ENCODE data around the gene RIN2.

RIN2 gene

DNA sequence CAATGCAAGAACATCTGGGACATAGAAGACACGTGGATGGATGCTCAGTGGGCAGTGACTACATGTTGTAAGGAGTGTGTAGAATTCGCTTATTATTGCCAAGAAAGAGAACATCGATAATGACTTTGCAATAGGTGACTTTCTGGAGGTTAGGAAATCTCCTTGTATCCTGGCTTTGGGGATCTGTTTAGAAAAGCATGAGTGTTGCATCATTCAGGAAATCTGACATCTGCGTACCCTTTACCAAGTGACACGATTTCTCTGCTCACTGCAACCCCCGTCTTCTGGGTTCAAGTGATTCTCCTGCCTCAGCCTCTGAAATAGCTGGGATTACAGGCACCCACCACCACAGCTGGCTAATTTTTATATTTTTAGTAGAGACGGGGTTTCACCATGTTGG is 23.2 kb downstream of the RIN2 start:
- no peak for TF ChIP-seq CTCF (conservative IDR thresholded peaks at IDR 0.05)
- no peak for TF ChIP-seq ZFX (IDR thresholded peaks at IDR 0.05)
- no peak overlapping the region for H3K27ac ChIP-seq

GRCh38 chr20:19782669-19783068 is 24.6 kb downstream of the RIN2 start:
- H3K27ac ChIP-seq, result no peak overlapping the region
- no peak for TF ChIP-seq ZFX (IDR thresholded peaks at IDR 0.05)
- TF ChIP-seq CTCF (conservative IDR thresholded peaks at IDR 0.05), result no peak

- TF ChIP-seq ZFX (IDR thresholded peaks at IDR 0.05) (no peak), CTCF (conservative IDR thresholded peaks at IDR 0.05) (no peak)
- H3K27ac ChIP-seq, result peak overlapping the region; percentile 13; the same call in 1 of the 2 replicates
Observed at GRCh38 chr20:19783966-19784401, 25.9 kb downstream of the RIN2 start.

DNA sequence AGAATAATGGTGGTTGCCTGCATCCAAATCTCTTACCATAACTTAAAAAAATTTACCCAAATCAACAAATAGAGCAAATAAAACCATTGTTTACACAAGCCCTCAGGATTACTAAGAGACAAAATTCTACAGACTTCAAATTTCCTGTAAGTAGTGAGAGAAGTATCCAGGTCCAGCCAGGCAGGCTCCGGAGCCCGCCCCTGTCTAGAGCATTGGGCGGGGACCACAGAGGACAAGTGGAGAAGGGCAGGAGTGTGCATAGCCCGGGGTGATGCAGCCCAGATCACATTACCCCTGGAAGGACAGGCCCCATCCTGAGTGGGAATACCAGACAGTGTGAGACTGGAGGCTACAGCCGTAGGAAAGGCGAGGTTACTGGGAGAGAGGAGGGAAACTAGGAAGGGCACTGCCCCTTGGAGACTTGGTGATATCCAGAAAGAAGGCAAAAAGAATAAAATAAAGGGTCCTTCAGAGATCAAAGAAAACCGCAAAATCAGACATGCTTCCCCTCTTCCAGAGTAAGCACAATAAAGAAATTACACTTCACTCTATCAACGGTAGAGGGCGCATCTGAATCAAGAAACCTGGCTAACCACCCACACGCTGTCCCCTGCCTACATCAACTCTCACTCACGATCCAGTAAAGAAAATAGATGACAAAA is 26.6 kb downstream of the RIN2 start:
- H3K27ac ChIP-seq, result peak overlapping the region; percentile 52
- no peak for TF ChIP-seq ZFX (IDR thresholded peaks at IDR 0.05)
- peak; percentile 82 for TF ChIP-seq CTCF (conservative IDR thresholded peaks at IDR 0.05)

DNA sequence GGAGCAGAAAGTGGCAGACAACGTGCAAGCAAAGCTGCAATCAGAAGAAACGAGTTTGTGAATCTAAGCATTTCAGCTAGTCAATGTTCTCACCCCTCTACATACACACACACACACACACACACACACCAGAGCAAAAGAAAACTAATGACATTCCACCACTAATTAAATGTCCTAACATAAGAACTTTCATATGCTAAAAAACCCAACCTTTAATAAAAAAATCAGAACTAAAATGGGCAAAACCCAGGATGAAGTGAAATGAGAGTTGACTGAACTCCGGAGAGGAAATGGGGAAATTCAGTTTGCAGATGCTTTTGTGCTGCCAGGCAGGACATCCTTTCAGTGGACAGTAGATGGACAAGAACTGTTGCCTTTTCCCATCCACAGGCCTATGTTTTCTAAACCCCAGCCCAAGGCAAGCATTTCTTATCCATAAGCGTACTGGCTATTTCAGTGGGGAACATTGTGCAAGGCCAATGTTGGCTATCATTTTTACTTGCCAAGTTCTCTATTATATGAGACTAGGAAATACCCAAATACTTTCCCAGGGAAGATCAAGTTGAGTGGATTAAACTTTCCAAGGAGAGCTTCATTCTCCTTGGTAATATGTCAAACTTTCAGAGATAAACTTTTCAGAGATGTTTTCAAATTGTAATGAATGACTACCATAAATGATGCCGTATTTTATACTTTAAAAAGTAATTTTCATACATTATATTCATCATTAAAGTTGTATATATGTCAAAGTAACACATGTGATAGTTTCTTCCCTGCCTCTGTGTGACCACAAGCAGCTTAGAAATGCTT is 27.3 kb downstream of the RIN2 start:
- TF ChIP-seq ZFX (IDR thresholded peaks at IDR 0.05) (no peak), CTCF (conservative IDR thresholded peaks at IDR 0.05) (peak; percentile 51)
- H3K27ac ChIP-seq, result no peak overlapping the region

- no peak for TF ChIP-seq CTCF (conservative IDR thresholded peaks at IDR 0.05)
- TF ChIP-seq ZFX (IDR thresholded peaks at IDR 0.05), result no peak
- H3K27ac ChIP-seq, result no peak overlapping the region
Observed at GRCh38 chr20:19785983-19786285, 27.9 kb downstream of the RIN2 start.

GRCh38 chr20:19786311-19786710 is 28.3 kb downstream of the RIN2 start:
- TF ChIP-seq CTCF (conservative IDR thresholded peaks at IDR 0.05), result no peak
- TF ChIP-seq ZFX (IDR thresholded peaks at IDR 0.05), result no peak
- H3K27ac ChIP-seq, result no peak overlapping the region

All from C4-2B (cell line).